ENCODE results near the gene TAF1B.
A peak's percentile ranks its signal among the peaks of the same experiment; 100 is the strongest.

The TAF1B gene

GRCh38 chr2:9809448-9810088 is 33.7 kb upstream of the TAF1B start:
- FAIRE-seq (no peak), DNase-seq (ENCODE audit: insufficient read length) (no peak)

DNA sequence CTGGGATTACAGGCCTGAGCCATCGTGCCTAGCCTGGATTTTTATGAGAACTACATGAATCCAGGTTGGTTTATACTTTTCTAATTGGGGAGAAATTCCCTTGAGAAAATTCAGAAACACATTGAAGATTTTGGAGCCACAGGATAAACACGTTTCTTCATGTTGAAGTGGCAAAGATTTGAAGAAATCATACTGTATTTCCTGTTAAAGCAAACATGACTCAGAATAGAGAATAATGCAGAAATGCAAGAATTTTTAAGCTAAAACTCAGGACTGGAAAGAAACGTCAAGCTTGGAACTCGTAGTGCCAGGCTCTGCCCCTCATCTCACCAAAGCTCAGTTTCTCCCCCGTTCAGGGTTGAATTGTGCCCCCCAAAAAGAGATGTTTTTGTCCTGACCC is 32.1 kb upstream of the TAF1B start:
- no peak for FAIRE-seq
- TF ChIP-seq POLR2A (IDR thresholded peaks at IDR 0.05; ENCODE audit: low read depth, low read length) = no peak
- no peak for DNase-seq (ENCODE audit: insufficient read length)

More at GRCh38 chr2:9809448-9810088, 33.7 kb upstream of the TAF1B start:
- TF ChIP-seq TAF1 (IDR thresholded peaks at IDR 0.05; ENCODE audit: borderline replicate concordance, low read depth, low read length) (no peak), POLR2AphosphoS5 (IDR thresholded peaks at IDR 0.05; ENCODE audit: low read depth, low read length) (no peak), POLR2A (IDR thresholded peaks at IDR 0.05; ENCODE audit: low read depth, low read length) (no peak)

DNA sequence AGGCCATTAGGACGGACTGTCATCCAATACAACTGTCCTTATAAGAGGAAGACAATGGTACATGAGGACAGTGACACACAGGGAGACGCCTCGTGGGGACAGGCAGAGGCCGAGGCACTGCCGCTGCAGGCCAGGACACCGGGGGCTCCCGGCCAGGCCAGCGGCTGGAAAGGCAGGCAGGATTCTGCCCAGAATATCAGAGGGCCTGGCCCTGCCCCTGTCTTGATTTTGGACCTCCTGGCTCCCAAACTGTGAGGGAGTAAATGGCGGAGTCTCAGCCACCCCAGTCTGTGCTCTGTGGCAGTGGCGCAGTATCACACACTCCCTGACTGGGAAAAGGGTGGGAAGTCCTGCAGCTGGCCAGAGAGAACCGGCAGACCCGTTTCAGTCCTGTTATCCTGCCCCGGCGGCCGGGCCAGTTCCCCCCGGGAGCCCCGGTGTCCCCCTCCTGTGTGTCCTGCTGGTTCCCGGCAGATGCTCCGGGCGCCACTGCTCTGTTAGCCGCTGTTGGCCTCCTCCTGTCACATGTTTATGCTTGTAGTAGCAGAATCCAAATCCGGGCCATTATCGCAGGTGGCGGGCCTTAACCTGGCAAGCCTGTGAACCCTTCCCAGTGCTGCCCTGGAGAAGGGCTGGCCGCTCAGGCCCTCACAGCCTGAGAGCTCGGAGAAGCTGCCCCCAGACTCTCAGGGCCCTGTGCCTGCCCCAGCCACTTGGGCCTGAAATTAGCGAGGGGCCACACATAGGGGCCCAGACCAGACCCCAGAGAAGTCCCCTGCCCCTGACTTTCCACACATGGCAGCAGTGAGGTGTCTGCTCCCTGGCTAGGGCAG is 31.4 kb upstream of the TAF1B start:
- no peak for FAIRE-seq
- no peak for DNase-seq (ENCODE audit: insufficient read length)
- TF ChIP-seq POLR2AphosphoS5 (IDR thresholded peaks at IDR 0.05; ENCODE audit: low read depth, low read length) (no peak), POLR2A (IDR thresholded peaks at IDR 0.05; ENCODE audit: low read depth, low read length) (no peak), TAF1 (IDR thresholded peaks at IDR 0.05; ENCODE audit: borderline replicate concordance, low read depth, low read length) (no peak)

GRCh38 chr2:9812945-9813311 is 30.3 kb upstream of the TAF1B start:
- TF ChIP-seq POLR2A (IDR thresholded peaks at IDR 0.05; ENCODE audit: low read depth, low read length) (no peak), POLR2AphosphoS5 (IDR thresholded peaks at IDR 0.05; ENCODE audit: low read depth, low read length) (no peak), TAF1 (IDR thresholded peaks at IDR 0.05; ENCODE audit: borderline replicate concordance, low read depth, low read length) (no peak)
- FAIRE-seq (no peak), DNase-seq (ENCODE audit: insufficient read length) (no peak)

DNA sequence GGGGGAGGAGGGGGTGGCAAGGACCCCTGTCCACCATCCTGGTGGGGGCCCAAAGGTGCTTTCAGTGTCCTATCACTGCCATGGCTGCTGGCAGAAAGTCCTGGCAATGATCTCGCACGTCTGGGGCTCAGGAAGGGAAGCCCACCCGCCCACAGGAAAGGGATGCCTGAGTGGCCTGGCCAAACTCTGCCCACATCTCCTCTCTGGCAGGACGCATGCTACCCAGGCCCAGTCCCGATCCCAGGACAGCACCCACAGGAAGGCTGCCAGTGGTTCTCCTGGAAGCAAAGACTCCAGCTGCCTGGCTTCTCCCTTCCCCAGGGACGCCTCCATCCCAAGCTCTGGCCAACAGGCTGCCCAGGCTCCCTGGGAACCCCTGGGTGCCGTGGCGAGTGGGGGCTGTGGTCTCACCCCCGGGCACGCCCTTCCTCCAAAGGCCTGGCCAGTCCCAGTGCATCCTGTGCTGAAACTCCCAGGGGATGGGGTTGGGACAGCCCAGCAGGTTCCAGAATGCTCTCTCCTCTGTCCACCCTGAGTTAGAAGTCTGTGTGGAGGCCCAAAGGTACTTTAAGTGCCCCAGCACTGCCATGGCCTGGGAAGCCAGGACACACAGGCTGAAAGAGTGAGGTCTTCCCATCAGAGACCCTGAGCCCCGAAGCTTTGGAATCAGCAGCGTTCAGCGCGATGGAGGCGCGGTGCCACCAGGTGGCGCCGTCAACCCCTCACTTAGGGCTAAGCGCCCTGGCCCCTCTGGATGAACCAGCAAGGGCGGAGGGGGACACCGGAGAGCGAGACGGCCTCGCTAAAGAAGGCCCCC is 29.8 kb upstream of the TAF1B start:
- peak; percentile 77 for DNase-seq (ENCODE audit: insufficient read length)
- peak; percentile 53 for FAIRE-seq
- TF ChIP-seq POLR2A (IDR thresholded peaks at IDR 0.05; ENCODE audit: low read depth, low read length) (no peak), POLR2AphosphoS5 (IDR thresholded peaks at IDR 0.05; ENCODE audit: low read depth, low read length) (no peak), TAF1 (IDR thresholded peaks at IDR 0.05; ENCODE audit: borderline replicate concordance, low read depth, low read length) (no peak)

DNA sequence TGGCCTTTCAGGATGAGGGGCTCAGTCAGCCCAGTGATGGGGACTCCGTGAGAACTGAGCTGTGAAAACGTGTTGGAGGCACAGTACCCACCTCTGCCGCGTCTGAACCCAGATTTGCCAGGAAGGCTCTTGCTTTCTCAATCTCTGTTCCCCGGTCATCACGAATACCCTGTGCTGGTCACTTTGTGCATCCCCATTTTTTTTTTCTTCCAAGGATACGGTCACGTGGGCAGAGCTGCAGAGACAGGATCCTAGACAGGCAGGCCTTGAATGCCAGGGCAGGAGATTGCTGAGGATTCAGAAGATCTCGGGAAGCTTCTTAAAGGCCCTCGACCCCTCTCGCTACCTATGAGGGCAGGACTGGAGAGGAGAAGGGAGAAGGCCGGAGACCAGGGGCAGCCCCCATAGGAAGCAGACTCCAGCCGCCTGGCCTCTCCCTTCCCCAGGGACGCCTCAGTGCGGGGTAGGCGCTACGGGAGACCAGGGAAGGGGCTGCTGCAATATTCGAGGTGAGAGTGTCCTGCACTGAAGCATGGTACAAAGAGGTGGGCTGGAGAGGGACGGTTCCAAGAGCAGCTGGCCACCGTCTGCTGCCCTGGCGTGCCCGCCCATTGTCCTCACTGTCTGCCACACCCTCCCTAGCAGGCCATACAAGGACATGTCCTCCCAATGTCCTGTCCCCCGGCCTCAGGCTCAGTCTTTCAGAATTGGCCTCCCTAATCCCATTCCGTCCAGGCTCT is 29.0 kb upstream of the TAF1B start:
- no peak for TF ChIP-seq POLR2A (IDR thresholded peaks at IDR 0.05; ENCODE audit: low read depth, low read length)
- TF ChIP-seq TAF1 (IDR thresholded peaks at IDR 0.05; ENCODE audit: borderline replicate concordance, low read depth, low read length) = no peak
- no peak for TF ChIP-seq POLR2AphosphoS5 (IDR thresholded peaks at IDR 0.05; ENCODE audit: low read depth, low read length)
- FAIRE-seq (no peak), DNase-seq (ENCODE audit: insufficient read length) (no peak)

GRCh38 chr2:9815076-9815475 is 28.2 kb upstream of the TAF1B start:
- DNase-seq (ENCODE audit: insufficient read length) (no peak), FAIRE-seq (no peak)
- TF ChIP-seq POLR2AphosphoS5 (IDR thresholded peaks at IDR 0.05; ENCODE audit: low read depth, low read length) (no peak), TAF1 (IDR thresholded peaks at IDR 0.05; ENCODE audit: borderline replicate concordance, low read depth, low read length) (no peak), POLR2A (IDR thresholded peaks at IDR 0.05; ENCODE audit: low read depth, low read length) (no peak)

DNA sequence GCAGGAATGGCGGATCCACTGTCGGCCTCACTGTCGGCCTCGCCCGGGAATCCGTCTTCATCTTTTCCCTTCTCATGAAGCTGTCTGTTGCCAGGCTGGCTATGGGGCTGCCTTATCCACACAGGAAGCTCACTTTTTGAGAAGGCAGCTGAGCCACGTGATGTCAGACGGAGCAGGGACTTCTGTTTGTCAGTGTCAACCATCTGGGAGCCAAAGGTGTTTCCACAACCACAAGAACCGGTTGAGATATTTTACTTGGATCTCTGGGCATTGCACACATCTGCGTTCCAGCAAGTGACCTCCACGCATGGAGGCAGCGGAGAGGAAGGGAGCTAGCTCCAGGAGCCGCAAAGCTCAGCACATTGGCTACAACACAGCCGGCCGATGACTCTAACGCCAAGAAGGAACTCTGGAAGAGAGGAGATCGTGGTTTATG is 27.4 kb upstream of the TAF1B start:
- no peak for DNase-seq (ENCODE audit: insufficient read length)
- TF ChIP-seq POLR2AphosphoS5 (IDR thresholded peaks at IDR 0.05; ENCODE audit: low read depth, low read length) (no peak), TAF1 (IDR thresholded peaks at IDR 0.05; ENCODE audit: borderline replicate concordance, low read depth, low read length) (no peak), POLR2A (IDR thresholded peaks at IDR 0.05; ENCODE audit: low read depth, low read length) (no peak)
- FAIRE-seq = no peak

- DNase-seq (ENCODE audit: insufficient read length) (no peak), FAIRE-seq (no peak)
- TF ChIP-seq TAF1 (IDR thresholded peaks at IDR 0.05; ENCODE audit: borderline replicate concordance, low read depth, low read length) = no peak
- no peak for TF ChIP-seq POLR2AphosphoS5 (IDR thresholded peaks at IDR 0.05; ENCODE audit: low read depth, low read length)
- TF ChIP-seq POLR2A (IDR thresholded peaks at IDR 0.05; ENCODE audit: low read depth, low read length) = no peak
Observed at GRCh38 chr2:9818097-9818496, 25.2 kb upstream of the TAF1B start.

- no peak for TF ChIP-seq POLR2A (IDR thresholded peaks at IDR 0.05; ENCODE audit: low read depth, low read length)
- no peak for TF ChIP-seq POLR2AphosphoS5 (IDR thresholded peaks at IDR 0.05; ENCODE audit: low read depth, low read length)
- FAIRE-seq (no peak), DNase-seq (ENCODE audit: insufficient read length) (no peak)
Observed at GRCh38 chr2:9819551-9819950, 23.7 kb upstream of the TAF1B start.

All from GM12892 (cell line).